ENCODE data around the gene CD69.

DNA sequence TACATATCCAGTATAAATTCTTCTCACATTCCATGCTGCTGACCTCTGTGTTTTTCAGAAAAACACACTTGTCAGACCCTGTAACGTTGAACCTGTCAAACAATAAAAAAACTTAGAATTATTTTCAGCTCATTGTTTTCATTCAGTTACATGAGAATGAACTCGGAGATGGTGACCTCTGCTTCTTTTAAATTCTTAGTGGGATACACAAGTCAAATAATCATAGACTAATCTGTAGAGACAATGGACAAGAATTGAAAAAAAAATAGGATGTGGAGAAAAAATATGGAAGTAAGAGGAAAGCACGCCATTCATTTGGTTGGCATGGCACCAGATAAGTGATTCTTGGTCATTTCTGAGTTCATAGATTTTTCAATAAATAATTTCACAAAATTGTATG lies 7.2 kb downstream of the CD69 start:
- TF ChIP-seq POLR2AphosphoS5 (IDR thresholded peaks at IDR 0.05; ENCODE audit: low read depth, low read length) (no peak), SIN3A (IDR thresholded peaks at IDR 0.05; ENCODE audit: borderline replicate concordance, insufficient read depth, low read length) (no peak), TAF1 (IDR thresholded peaks at IDR 0.05; ENCODE audit: borderline replicate concordance, insufficient read depth, low read length) (no peak)
- TF ChIP-seq, protein P1, sequence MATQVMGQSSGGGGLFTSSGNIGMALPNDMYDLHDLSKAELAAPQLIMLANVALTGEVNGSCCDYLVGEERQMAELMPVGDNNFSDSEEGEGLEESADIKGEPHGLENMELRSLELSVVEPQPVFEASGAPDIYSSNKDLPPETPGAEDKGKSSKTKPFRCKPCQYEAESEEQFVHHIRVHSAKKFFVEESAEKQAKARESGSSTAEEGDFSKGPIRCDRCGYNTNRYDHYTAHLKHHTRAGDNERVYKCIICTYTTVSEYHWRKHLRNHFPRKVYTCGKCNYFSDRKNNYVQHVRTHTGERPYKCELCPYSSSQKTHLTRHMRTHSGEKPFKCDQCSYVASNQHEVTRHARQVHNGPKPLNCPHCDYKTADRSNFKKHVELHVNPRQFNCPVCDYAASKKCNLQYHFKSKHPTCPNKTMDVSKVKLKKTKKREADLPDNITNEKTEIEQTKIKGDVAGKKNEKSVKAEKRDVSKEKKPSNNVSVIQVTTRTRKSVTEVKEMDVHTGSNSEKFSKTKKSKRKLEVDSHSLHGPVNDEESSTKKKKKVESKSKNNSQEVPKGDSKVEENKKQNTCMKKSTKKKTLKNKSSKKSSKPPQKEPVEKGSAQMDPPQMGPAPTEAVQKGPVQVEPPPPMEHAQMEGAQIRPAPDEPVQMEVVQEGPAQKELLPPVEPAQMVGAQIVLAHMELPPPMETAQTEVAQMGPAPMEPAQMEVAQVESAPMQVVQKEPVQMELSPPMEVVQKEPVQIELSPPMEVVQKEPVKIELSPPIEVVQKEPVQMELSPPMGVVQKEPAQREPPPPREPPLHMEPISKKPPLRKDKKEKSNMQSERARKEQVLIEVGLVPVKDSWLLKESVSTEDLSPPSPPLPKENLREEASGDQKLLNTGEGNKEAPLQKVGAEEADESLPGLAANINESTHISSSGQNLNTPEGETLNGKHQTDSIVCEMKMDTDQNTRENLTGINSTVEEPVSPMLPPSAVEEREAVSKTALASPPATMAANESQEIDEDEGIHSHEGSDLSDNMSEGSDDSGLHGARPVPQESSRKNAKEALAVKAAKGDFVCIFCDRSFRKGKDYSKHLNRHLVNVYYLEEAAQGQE (IDR thresholded peaks at IDR 0.05; ENCODE audit: insufficient read depth in 1 of 2, low read depth in 2 of 2, low read length in 2 of 2), result no peak
